ENCODE results near the gene ECI2.

ECI2 gene

GRCh38 chr6:4125933-4126864, 9.2 kb downstream of the ECI2 start:
- TF ChIP-seq CTCF (IDR thresholded peaks at IDR 0.05; ENCODE audit: low read depth, low read length): peak; percentile 43
- in situ Hi-C loops (cut with HindIII; ENCODE audit: low sequenced_read_pairs): no loop called here
- no peak overlapping the region for H3K4me3 ChIP-seq (ENCODE audit: low read depth, low read length)
- peak; percentile 90 for DNase-seq (ENCODE audit: low read depth, low spot score)

- DNase-seq (ENCODE audit: low read depth, low spot score): no peak
- no peak for TF ChIP-seq CTCF (IDR thresholded peaks at IDR 0.05; ENCODE audit: low read depth, low read length)
- no peak overlapping the region for H3K4me3 ChIP-seq (ENCODE audit: low read depth, low read length)
- in situ Hi-C loops (cut with HindIII; ENCODE audit: low sequenced_read_pairs): no loop called here
These were observed 9.9 kb downstream of the ECI2 start for GRCh38 chr6:4125500-4125899.

DNA sequence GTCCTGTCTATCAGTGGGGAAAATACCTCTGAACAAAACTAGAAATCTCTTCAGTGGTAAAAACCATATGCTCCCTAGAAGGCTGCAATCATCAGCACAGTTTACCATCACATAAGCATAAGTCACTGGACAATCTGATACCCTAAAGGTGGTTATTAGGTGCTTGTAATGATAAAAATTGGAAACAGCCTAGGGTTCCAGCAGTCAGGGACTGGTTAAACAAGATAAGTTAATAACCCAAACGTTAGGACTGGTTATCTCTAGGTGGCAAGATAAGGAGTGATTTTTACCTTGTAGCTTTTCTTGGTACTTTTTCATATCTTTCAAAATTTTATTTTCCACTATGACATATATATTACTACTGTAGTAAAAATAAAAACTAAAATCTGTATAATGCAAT, 11.0 kb downstream of the ECI2 start:
- TF ChIP-seq CTCF (IDR thresholded peaks at IDR 0.05; ENCODE audit: low read depth, low read length): no peak
- in situ Hi-C loops (cut with HindIII; ENCODE audit: low sequenced_read_pairs): no loop called here
- no peak overlapping the region for H3K4me3 ChIP-seq (ENCODE audit: low read depth, low read length)
- DNase-seq (ENCODE audit: low read depth, low spot score): no peak

DNA sequence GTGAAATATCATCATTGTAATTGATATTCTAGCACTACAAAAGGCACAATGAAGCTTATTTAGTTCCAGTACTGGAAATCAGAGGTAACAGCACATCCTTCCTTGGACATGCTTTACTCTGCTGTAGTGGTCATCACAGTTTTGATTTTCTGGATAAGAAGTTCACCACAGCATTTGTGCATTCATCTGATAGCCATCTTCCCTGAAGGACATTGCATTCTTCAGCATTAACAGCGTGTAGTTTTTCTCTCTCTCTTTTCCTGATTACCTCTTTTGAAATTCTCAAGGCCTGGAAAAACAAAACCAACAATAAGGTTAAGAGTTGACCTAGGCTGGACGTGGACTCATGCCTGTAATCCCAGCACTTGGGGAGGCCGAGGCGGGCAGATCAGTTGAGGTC, 19.6 kb downstream of the ECI2 start:
- in situ Hi-C loops (cut with HindIII; ENCODE audit: low sequenced_read_pairs): no loop called here
- no peak for DNase-seq (ENCODE audit: low read depth, low spot score)
- TF ChIP-seq CTCF (IDR thresholded peaks at IDR 0.05; ENCODE audit: low read depth, low read length): no peak
- H3K4me3 ChIP-seq (ENCODE audit: low read depth, low read length): no peak overlapping the region

DNA sequence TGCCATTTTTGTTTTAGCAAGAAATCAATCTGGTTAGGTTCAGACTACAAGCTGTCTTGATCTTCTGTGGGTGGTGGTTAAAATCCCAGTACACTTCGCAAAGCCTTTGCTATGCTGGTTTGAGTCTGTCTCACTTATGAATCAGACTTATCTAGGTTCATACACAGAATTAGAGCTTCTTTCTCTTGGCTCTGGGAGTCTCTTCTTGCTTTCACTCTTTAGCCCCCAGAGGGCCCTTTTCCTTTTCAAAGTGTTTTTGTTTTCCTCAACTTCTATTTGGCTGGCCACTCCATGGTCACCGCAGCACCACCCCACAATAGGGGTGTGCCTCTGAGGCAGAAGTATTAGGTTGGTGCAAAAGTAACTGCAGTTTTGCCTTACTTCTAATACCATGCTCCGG, 21.3 kb downstream of the ECI2 start:
- no peak overlapping the region for H3K4me3 ChIP-seq (ENCODE audit: low read depth, low read length)
- TF ChIP-seq CTCF (IDR thresholded peaks at IDR 0.05; ENCODE audit: low read depth, low read length): no peak
- DNase-seq (ENCODE audit: low read depth, low spot score): no peak
- in situ Hi-C loops (cut with HindIII; ENCODE audit: low sequenced_read_pairs): no loop called here

- no peak for DNase-seq (ENCODE audit: low read depth, low spot score)
- TF ChIP-seq CTCF (IDR thresholded peaks at IDR 0.05; ENCODE audit: low read depth, low read length): no peak
- in situ Hi-C loops (cut with HindIII; ENCODE audit: low sequenced_read_pairs): no loop called here
- no peak overlapping the region for H3K4me3 ChIP-seq (ENCODE audit: low read depth, low read length)
These were observed 21.7 kb downstream of the ECI2 start for GRCh38 chr6:4113649-4114048.
